H1 (cell line): ENCODE data around the gene CD160. TPM values are rescaled to one million over a fixed set of nuclear protein-coding genes. Genes with fewer than 3 reads are reported as not detected.

Experiments used
- CTCF ChIA-PET: fragments of 300-600 bp; sonication (Branson Sonifier 250); formaldehyde crosslinking; loops from one replicate; lab custom pipeline; 2021; ENCODE audit not compliant: partially characterized antibody; lab: Charles Lee
- POLR2A ChIA-PET: fragments of 300-600 bp; sonication (Branson Sonifier 250); formaldehyde crosslinking; loops from one replicate; lab custom pipeline; 2021; ENCODE audit warnings: inconsistent platforms; ENCODE audit not compliant: partially characterized antibody; lab: Charles Lee
- DNase-seq, 2 experiments: peaks; one replicate each; pipeline versions ENCODE4 v3.0.0 to v3.0.0-alpha.2; 2010 to 2022; ENCODE audit warnings: low spot score in 2 of 2, low read depth in 1 of 2, mixed read lengths in 1 of 2
- FAIRE-seq: peaks from 2 replicates; lab custom pipeline; 2011; peaks lifted over from hg19 to GRCh38; lab: Jason Lieb, UNC
- H2AFZ ChIP-seq: 2 replicates; pipeline ENCODE4 v1.8.1; 2012; ENCODE audit warnings: low read length, inconsistent platforms
- H2AK5ac ChIP-seq: 2 replicates; pipeline ENCODE4 v1.6.1; 2013; ENCODE audit warnings: low read depth, low read length
- H2BK120ac ChIP-seq: replicated peaks from 2 replicates; pipeline ENCODE3; 2013; ENCODE audit warnings: low read depth, low read length, inconsistent platforms
- H2BK12ac ChIP-seq: 2 replicates; pipeline ENCODE4 v1.6.1; 2013; ENCODE audit warnings: low read depth, low read length
- H2BK15ac ChIP-seq: 2 replicates; pipeline ENCODE4 v1.6.1; 2013; ENCODE audit warnings: low read length
- H2BK20ac ChIP-seq: 2 replicates; pipeline ENCODE4 v1.6.1; 2013; ENCODE audit warnings: low read length
- H2BK5ac ChIP-seq: 2 replicates; pipeline ENCODE4 v1.6.1; 2013; ENCODE audit warnings: low read depth, low read length
- H3K14ac ChIP-seq: 2 replicates; pipeline ENCODE4 v1.6.1; 2013; ENCODE audit warnings: inconsistent platforms; ENCODE audit not compliant: insufficient read length
- H3K18ac ChIP-seq: 2 replicates; pipeline ENCODE4 v1.6.1; 2013; ENCODE audit warnings: low read length; ENCODE audit errors: extremely low read depth
- H3K23ac ChIP-seq: 2 replicates; pipeline ENCODE4 v1.6.1; 2013; ENCODE audit warnings: inconsistent platforms; ENCODE audit not compliant: insufficient read length
- H3K23me2 ChIP-seq: 2 replicates; pipeline ENCODE4 v1.6.1; 2013; ENCODE audit warnings: low read depth, low read length
- H3K27ac ChIP-seq: 2 replicates; pipeline ENCODE4 v1.6.1; 2011; ENCODE audit warnings: low read depth, low read length, inconsistent platforms
- H3K27me3 ChIP-seq, 4 experiments: replicated peaks in 1 of 4; 1 replicate in 1 of 4; 2 replicates in 3 of 4; pipeline versions ENCODE4 v1.6.1 to v1.8.1; 2011 to 2013; ENCODE audit warnings: low read length in 3 of 4, mild to moderate bottlenecking in 3 of 4, inconsistent platforms in 2 of 4, mixed read lengths in 2 of 4, moderate library complexity in 1 of 4; ENCODE audit not compliant: control insufficient read depth in 3 of 4, insufficient read depth in 3 of 4; ENCODE audit errors: extremely low read depth in 1 of 4
- H3K36me3 ChIP-seq, 4 experiments: 2 replicates each; pipeline versions ENCODE4 v1.6.1 to v1.8.1; 2011 to 2013; ENCODE audit warnings: mild to moderate bottlenecking in 4 of 4, low read length in 3 of 4, moderate library complexity in 2 of 4, control low read depth in 1 of 4, inconsistent platforms in 1 of 4; ENCODE audit not compliant: insufficient read depth in 4 of 4, control insufficient read depth in 2 of 4
- H3K4ac ChIP-seq: replicated peaks from 2 replicates; pipeline ENCODE3; 2013; ENCODE audit warnings: low read length, low read depth, mixed read lengths, inconsistent platforms; ENCODE audit not compliant: insufficient read length
- H3K4me1 ChIP-seq, 4 experiments: replicated peaks in 1 of 4; 1 replicate in 1 of 4; 2 replicates in 3 of 4; pipeline versions ENCODE4 v1.6.1 to v1.8.1; 2011 to 2013; ENCODE audit warnings: low read length in 3 of 4, inconsistent platforms in 2 of 4, mixed read lengths in 1 of 4; ENCODE audit not compliant: insufficient read depth in 4 of 4, control insufficient read depth in 3 of 4
- H3K4me2 ChIP-seq, 2 experiments: 2 replicates each; pipeline versions ENCODE4 v1.6.1 to v1.8.1; 2011 to 2013; ENCODE audit warnings: low read depth in 2 of 2, low read length in 2 of 2, control low read depth in 1 of 2, inconsistent platforms in 1 of 2, mild to moderate bottlenecking in 1 of 2; ENCODE audit not compliant: insufficient read depth in 1 of 2
- H3K4me3 ChIP-seq, 4 experiments: fragments of 200-600, 300-600 bp in 1 of 4; sonication (generic), shearing (Covaris generic), sonication (Bioruptor Twin) in 1 of 4; 2 replicates each; pipeline versions ENCODE4 v1.5.1 to v1.8.1; 2011 to 2016; ENCODE audit warnings: low read length in 4 of 4, low read depth in 3 of 4, control low read depth in 2 of 4, inconsistent platforms in 2 of 4, mild to moderate bottlenecking in 2 of 4, mixed read lengths in 1 of 4, moderate library complexity in 1 of 4; ENCODE audit not compliant: insufficient read depth in 2 of 4; ENCODE audit errors: extremely low read depth in 1 of 4
- H3K56ac ChIP-seq: replicated peaks from 2 replicates; pipeline ENCODE3; 2013; ENCODE audit warnings: low read depth, mild to moderate bottlenecking, mixed read lengths, low read length, inconsistent platforms; ENCODE audit not compliant: insufficient read length
- H3K79me1 ChIP-seq: 2 replicates; pipeline ENCODE4 v1.6.1; 2013; ENCODE audit warnings: low read depth, low read length, control low read depth
- H3K79me2 ChIP-seq, 2 experiments: 2 replicates each; pipeline versions ENCODE4 v1.6.1 to v1.8.1; 2012 to 2013; ENCODE audit warnings: low read length in 2 of 2, mild to moderate bottlenecking in 2 of 2, inconsistent platforms in 1 of 2; ENCODE audit not compliant: insufficient read depth in 2 of 2, control insufficient read depth in 1 of 2
- H3K9ac ChIP-seq, 4 experiments: replicated peaks in 1 of 4; 1 replicate in 1 of 4; 2 replicates in 3 of 4; pipeline versions ENCODE4 v1.6.1 to v1.8.1; 2011 to 2013; ENCODE audit warnings: low read depth in 3 of 4, low read length in 3 of 4, control low read depth in 2 of 4, mild to moderate bottlenecking in 2 of 4, moderate library complexity in 2 of 4, inconsistent platforms in 1 of 4; ENCODE audit errors: extremely low read depth in 1 of 4
- H3K9me3 ChIP-seq, 2 experiments: 2 replicates each; pipeline versions ENCODE4 v1.6.1 to v1.8.1; 2012 to 2013; ENCODE audit warnings: mild to moderate bottlenecking in 2 of 2, moderate library complexity in 2 of 2, control low read depth in 1 of 2, inconsistent platforms in 1 of 2, low read depth in 1 of 2, low read length in 1 of 2, mixed read lengths in 1 of 2; ENCODE audit not compliant: insufficient read depth in 2 of 2
- H4K20me1 ChIP-seq, 2 experiments: replicated peaks in 1 of 2; 2 replicates each; pipeline versions ENCODE3 to v1.8.1; 2011 to 2013; ENCODE audit warnings: inconsistent platforms in 2 of 2, low read length in 2 of 2, mild to moderate bottlenecking in 1 of 2; ENCODE audit not compliant: insufficient read depth in 2 of 2, control insufficient read depth in 1 of 2
- H4K5ac ChIP-seq: 2 replicates; pipeline ENCODE4 v1.6.1; 2013; ENCODE audit warnings: low read length, low read depth, mixed read lengths, inconsistent platforms; ENCODE audit not compliant: insufficient read length
- H4K8ac ChIP-seq: 2 replicates; pipeline ENCODE4 v1.8.0; 2013; ENCODE audit warnings: mild to moderate bottlenecking, moderate library complexity, low read length, inconsistent platforms; ENCODE audit not compliant: insufficient read depth; ENCODE audit errors: extremely low read depth
- H4K91ac ChIP-seq: replicated peaks from 2 replicates; pipeline ENCODE3; 2013; ENCODE audit warnings: low read length, mixed read lengths, inconsistent platforms; ENCODE audit not compliant: insufficient read length
- CEBPB ChIP-seq: IDR thresholded peaks from 2 replicates; pipeline ENCODE4 v1.6.1; 2012; ENCODE audit warnings: low read depth, low read length
- CHD2 ChIP-seq: IDR thresholded peaks from 2 replicates; pipeline ENCODE4 v1.6.1; 2012; ENCODE audit warnings: low read length, improper control_type of control experiment
- SAP30 ChIP-seq: fragments of 300-600 bp; sonication (generic); IDR thresholded peaks from 2 replicates; pipeline ENCODE4 v1.7.1; 2012; ENCODE audit warnings: low read length, moderate library complexity, mild to moderate bottlenecking, inconsistent platforms; ENCODE audit not compliant: insufficient read depth, insufficient replicate concordance
- WGBS, 2 experiments: shearing (Covaris generic) in 1 of 2; methylation state at CpG; one replicate each; pipeline versions ENCODE4 v1.1.6 to v1.1.7; 2013 to 2015; ENCODE audit warnings: low lambda C conversion rate in 2 of 2, mixed read lengths in 2 of 2, inconsistent platforms in 1 of 2, low coverage in 1 of 2, missing lambda C conversion rate in 1 of 2; ENCODE audit not compliant: insufficient replicate concordance in 2 of 2, insufficient coverage in 1 of 2, insufficient read length in 1 of 2; ENCODE audit errors: extremely low coverage in 1 of 2, missing lambda C conversion rate in 1 of 2; 5-methylcytosine and 5-hydroxymethylcytosine counted together
- polyA plus RNA-seq, 7 experiments: library from polyadenylated mRNA; depleted of rRNA in 3 of 7; stranded (reverse) in 5 of 7; unstranded in 2 of 7; fragments of >200 nt in 5 of 7; fragments of 200-250 nt in 2 of 7; gene quantifications; 1 replicate in 5 of 7; 2 replicates in 1 of 7; 4 replicates in 1 of 7; pipeline versions ENCODE4 v1.2.1 to v1.2.3, GENCODE V29; 2011 to 2013; ENCODE audit warnings: missing spikeins in 2 of 7, mixed read lengths in 2 of 7
- total RNA-seq: library from RNA; stranded (reverse); fragmentation: NEBNext Ultra II Directional; extraction: Animal tissue kit (Norgen Biotek cat#: 25700); gene quantifications from 2 replicates; pipeline ENCODE4 v1.2.1, GENCODE V29; 2021
- TF ChIP-seq, protein P1 (sequence below): IDR thresholded peaks from 2 replicates; pipeline ENCODE4 v1.6.1; 2012; ENCODE audit warnings: low read length, inconsistent platforms
- TF ChIP-seq, protein P2 (sequence below), 3 experiments: IDR thresholded peaks; 1 replicate in 2 of 3; 2 replicates in 1 of 3; pipeline versions ENCODE4 v1.5.1 to v1.6.1; 2011; ENCODE audit warnings: low read length in 3 of 3, mild to moderate bottlenecking in 3 of 3, inconsistent platforms in 2 of 3, low read depth in 1 of 3, moderate library complexity in 1 of 3; ENCODE audit not compliant: insufficient read depth in 1 of 3; ENCODE audit errors: control extremely low read depth in 1 of 3

Gene CD160
- total and polyA plus RNA-seq, 2 of the 8 experiments (the other 6 are each of a cell fraction or from before 2014, with no cell fraction given), result not detected

DNA sequence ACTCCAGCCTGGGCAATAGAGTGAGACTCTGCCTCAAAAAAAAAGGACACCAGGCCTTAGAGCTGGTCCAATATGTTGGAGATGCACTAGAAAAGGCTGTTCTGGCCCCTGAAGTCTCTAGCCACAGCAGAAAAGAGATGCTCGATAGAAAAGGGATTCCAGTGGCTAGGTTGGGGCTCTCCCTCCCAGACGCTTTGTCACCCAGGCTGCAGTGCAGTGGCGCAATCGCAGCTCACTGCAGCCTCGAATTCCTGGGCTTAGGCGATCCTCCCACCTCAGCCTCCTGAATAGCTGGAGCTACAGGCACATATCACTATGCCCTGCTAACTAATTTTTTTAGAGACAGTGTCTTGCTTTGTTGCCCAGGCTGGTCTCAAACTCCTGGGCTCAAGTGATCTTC lies 30.4 kb upstream of the CD160 start:
- Histone ChIP-seq H4K8ac (no peak overlapping the region), H3K79me2 (no peaks in the 10 kb centered on the region), H4K91ac (no peak overlapping the region), H2BK20ac (no peak overlapping the region), H2BK12ac (no peak overlapping the region), H3K27ac (no peak overlapping the region), H3K18ac (no peak overlapping the region), H2AK5ac (no peak overlapping the region), H3K36me3 (no peaks in the 10 kb centered on the region), H3K14ac (no peak overlapping the region), H3K9ac (no peak overlapping the region), H4K5ac (no peak overlapping the region), H3K79me1 (no peaks in the 10 kb centered on the region), H3K56ac (no peak overlapping the region), H3K23me2 (no peaks in the 10 kb centered on the region), H3K27me3 (no peaks in the 10 kb centered on the region), H3K4ac (no peak overlapping the region), H2AFZ (no peak overlapping the region), H2BK5ac (no peak overlapping the region), H4K20me1 (no peaks in the 10 kb centered on the region), H2BK15ac (no peak overlapping the region), H3K4me1 (peaks cover 0 to 3% (median under 1%) of the 10 kb centered on the region in 4 experiments; a peak in 2 of 7 replicates), H3K9me3 (no peaks in the 10 kb centered on the region), H3K4me2 (no peak overlapping the region), H3K4me3 (no peak overlapping the region), H2BK120ac (no peak overlapping the region), H3K23ac (no peak overlapping the region)
- DNase-seq (no peak), FAIRE-seq (no peak)
- TF ChIP-seq CEBPB, result 0 out of 2 replicates have a peak, but pooled peaks have one; percentile 1
- TF ChIP-seq SAP30, result no peak
- TF ChIP-seq, protein P1, sequence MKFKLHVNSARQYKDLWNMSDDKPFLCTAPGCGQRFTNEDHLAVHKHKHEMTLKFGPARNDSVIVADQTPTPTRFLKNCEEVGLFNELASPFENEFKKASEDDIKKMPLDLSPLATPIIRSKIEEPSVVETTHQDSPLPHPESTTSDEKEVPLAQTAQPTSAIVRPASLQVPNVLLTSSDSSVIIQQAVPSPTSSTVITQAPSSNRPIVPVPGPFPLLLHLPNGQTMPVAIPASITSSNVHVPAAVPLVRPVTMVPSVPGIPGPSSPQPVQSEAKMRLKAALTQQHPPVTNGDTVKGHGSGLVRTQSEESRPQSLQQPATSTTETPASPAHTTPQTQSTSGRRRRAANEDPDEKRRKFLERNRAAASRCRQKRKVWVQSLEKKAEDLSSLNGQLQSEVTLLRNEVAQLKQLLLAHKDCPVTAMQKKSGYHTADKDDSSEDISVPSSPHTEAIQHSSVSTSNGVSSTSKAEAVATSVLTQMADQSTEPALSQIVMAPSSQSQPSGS, result no peak
- TF ChIP-seq, protein P2, sequence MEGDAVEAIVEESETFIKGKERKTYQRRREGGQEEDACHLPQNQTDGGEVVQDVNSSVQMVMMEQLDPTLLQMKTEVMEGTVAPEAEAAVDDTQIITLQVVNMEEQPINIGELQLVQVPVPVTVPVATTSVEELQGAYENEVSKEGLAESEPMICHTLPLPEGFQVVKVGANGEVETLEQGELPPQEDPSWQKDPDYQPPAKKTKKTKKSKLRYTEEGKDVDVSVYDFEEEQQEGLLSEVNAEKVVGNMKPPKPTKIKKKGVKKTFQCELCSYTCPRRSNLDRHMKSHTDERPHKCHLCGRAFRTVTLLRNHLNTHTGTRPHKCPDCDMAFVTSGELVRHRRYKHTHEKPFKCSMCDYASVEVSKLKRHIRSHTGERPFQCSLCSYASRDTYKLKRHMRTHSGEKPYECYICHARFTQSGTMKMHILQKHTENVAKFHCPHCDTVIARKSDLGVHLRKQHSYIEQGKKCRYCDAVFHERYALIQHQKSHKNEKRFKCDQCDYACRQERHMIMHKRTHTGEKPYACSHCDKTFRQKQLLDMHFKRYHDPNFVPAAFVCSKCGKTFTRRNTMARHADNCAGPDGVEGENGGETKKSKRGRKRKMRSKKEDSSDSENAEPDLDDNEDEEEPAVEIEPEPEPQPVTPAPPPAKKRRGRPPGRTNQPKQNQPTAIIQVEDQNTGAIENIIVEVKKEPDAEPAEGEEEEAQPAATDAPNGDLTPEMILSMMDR (IDR thresholded peaks at IDR 0.05; ENCODE audit: control extremely low read depth in 1 of 3, insufficient read depth in 1 of 3, low read depth in 1 of 3, low read length in 3 of 3), result no peak
- TF ChIP-seq CHD2, result no peak
- ChIA-PET POLR2A (interaction anchor here (1.4 to 1.8 kb wide), 2 partner anchors 14 to 17 kb away, joined by 4 read pairs; no protein-coding TSS in a partner anchor), CTCF (interaction anchor here (0.7 to 1.4 kb wide), 3 partner anchors 10 to 106 kb away, joined by 3 to 4 read pairs (median 4); no protein-coding TSS in a partner anchor)
- 94% methylated on average over 5 of the region's 6 CpGs; no CpG with 5 or more reads in 1 of the 2 experiments for WGBS, 2 experiments
